Heart left ventricle (tissue), 13 donors: ENCODE measurements around the gene GAS2L3.

Experiments used
- POLR2A ChIP-seq, 2 donors: fragments of 450-650 bp; IDR thresholded peaks; one replicate each; pipeline ENCODE4 v1.6.1; 2017; ENCODE audit warnings: antibody characterized with exemption in 2 of 2, mild to moderate bottlenecking in 2 of 2, moderate library complexity in 2 of 2
- TF ChIP-seq, protein P1 (sequence below), 12 donors: fragments of 200-600 bp; sonication (generic) in 4 of 12; IDR thresholded peaks; one replicate each; pipeline versions ENCODE4 v1.5.0 to v1.8.0; 2018 to 2022; ENCODE audit warnings: antibody characterized with exemption in 12 of 12, mild to moderate bottlenecking in 5 of 12
- donor health status: ischemic (EF 13 %, LVEDD 7.1; RV severe dilation, severe dysfunction).
- donor health status: DM: no; HTN: yes; CAD: no.
- donor health status: DM: no; HTN: no; CAD: no.
- donor health status: ischemic (EF 25% LVEDD 6.9; RV normal size, moderate dysfunction).
- donor health status: ischemic (EF 25% LVEDD 5.7; RV mildly dilated, moderate dysfunction).
- donor health status: ischemic (EF 35%, LVEDD 5.7; RV mildly dilated, moderate dysfunction).
- donor health status: nonischemic (EF 11% LVEDD 7.7; RV severe dilation, severe dysfunction).
- donor health status: DM: yes; HTN: yes; CAD: no.
- donor health status: PGD.
- donor health status: ischemic (EF 29% LVEDD 5.4; RV normal size, mild dysfunction).
- donor health status: nonischemic (EF 23%, LVEDD 6.1; RV moderate dilation, normal function).

DNA sequence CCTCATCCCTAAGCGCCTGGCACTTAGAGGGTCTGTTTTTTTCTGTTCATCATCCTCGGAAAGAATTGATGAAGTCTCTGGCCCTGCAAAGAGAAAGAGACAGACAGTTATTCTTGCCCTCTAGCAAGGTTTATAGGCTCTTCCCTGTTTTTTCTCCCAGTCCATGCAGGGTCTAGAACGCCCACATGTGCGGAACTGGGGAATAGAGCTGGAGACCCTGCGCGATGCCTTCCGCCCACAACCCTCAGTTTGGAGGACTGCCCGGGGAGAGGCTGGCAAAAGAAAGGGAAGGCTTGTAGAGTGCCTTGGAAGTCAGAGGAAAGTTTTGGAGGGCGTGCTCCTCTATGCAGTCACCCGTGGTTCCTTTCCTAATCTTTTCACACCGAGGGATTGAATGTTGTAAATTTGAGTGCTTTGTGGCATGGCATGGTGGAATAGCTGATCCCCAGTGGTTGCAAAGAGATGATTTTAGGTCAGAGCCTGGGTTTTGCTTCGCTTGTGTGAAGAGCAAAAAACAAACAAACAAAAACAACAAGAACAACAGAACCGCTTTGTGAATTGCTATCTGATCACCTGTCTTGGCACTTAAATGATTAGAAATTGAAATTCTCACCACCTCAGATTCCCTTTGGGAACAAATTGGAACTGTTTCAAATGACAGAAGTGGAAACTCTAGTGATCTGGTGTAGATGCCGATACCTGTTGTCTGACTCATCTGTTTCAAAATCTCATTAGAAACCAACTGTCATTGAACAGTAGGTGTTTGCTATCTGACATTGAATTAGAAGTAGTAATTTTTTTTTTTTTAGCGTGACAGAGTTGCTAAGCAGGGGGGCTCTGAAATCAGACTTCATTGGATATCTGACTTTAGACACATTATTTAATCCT, 947 bp downstream of the GAS2L3 start:
- TF ChIP-seq, protein P1, sequence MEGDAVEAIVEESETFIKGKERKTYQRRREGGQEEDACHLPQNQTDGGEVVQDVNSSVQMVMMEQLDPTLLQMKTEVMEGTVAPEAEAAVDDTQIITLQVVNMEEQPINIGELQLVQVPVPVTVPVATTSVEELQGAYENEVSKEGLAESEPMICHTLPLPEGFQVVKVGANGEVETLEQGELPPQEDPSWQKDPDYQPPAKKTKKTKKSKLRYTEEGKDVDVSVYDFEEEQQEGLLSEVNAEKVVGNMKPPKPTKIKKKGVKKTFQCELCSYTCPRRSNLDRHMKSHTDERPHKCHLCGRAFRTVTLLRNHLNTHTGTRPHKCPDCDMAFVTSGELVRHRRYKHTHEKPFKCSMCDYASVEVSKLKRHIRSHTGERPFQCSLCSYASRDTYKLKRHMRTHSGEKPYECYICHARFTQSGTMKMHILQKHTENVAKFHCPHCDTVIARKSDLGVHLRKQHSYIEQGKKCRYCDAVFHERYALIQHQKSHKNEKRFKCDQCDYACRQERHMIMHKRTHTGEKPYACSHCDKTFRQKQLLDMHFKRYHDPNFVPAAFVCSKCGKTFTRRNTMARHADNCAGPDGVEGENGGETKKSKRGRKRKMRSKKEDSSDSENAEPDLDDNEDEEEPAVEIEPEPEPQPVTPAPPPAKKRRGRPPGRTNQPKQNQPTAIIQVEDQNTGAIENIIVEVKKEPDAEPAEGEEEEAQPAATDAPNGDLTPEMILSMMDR (IDR thresholded peaks at IDR 0.05): no peak
- no peak for TF ChIP-seq POLR2A (IDR thresholded peaks at IDR 0.05)
